Measurements from ENCODE around the gene GSG1L. TPM values are rescaled to one million over a fixed set of nuclear protein-coding genes. Genes with fewer than 3 reads are reported as not detected.

The GSG1L gene
- polyA plus RNA-seq, 1 donor (not counting 4 experiments of a cell fraction or from before 2014, with no cell fraction given), result not detected

- H3K27me3 ChIP-seq (ENCODE audit: control insufficient read depth, extremely low read depth, insufficient read depth, low read length), result peaks cover 5% of the 10 kb centered on the region
- no peaks in the 10 kb centered on the region for H3K79me2 ChIP-seq (ENCODE audit: control insufficient read depth, insufficient read depth, low read length)
- no peak overlapping the region for H2AFZ ChIP-seq (ENCODE audit: control insufficient read depth, low read length)
- H3K9ac ChIP-seq (ENCODE audit: control insufficient read depth, extremely low read depth, insufficient read depth, low read length), result no peak overlapping the region
- H3K4me1 ChIP-seq (ENCODE audit: control insufficient read depth, extremely low read depth, insufficient read depth, low read length), result no peaks in the 10 kb centered on the region
- H3K27ac ChIP-seq (ENCODE audit: control insufficient read depth, insufficient read depth, low read length), result no peak overlapping the region
- H3K9me3 ChIP-seq (ENCODE audit: control insufficient read depth, low read depth, low read length), result no peaks in the 10 kb centered on the region
- H3K4me2 ChIP-seq (ENCODE audit: control insufficient read depth, extremely low read depth, insufficient read depth, low read depth, low read length), result no peak overlapping the region
- dilution Hi-C loops (cut with MboI; ENCODE audit: extremely low pct_ligation_motif_present, low sequenced_read_pairs), result no loop called here
- TF ChIP-seq, protein P1, sequence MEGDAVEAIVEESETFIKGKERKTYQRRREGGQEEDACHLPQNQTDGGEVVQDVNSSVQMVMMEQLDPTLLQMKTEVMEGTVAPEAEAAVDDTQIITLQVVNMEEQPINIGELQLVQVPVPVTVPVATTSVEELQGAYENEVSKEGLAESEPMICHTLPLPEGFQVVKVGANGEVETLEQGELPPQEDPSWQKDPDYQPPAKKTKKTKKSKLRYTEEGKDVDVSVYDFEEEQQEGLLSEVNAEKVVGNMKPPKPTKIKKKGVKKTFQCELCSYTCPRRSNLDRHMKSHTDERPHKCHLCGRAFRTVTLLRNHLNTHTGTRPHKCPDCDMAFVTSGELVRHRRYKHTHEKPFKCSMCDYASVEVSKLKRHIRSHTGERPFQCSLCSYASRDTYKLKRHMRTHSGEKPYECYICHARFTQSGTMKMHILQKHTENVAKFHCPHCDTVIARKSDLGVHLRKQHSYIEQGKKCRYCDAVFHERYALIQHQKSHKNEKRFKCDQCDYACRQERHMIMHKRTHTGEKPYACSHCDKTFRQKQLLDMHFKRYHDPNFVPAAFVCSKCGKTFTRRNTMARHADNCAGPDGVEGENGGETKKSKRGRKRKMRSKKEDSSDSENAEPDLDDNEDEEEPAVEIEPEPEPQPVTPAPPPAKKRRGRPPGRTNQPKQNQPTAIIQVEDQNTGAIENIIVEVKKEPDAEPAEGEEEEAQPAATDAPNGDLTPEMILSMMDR (optimal IDR thresholded peaks at IDR 0.05 in 1 of 3, IDR thresholded peaks at IDR 0.05 in 1 of 3, conservative IDR thresholded peaks at IDR 0.05 in 1 of 3; ENCODE audit: extremely low read depth in 1 of 3, insufficient read depth in 2 of 3, low read length in 3 of 3), result no peak
- TF ChIP-seq EZH2 (IDR thresholded peaks at IDR 0.05; ENCODE audit: low read length), result no peak
- no peak for DNase-seq (ENCODE audit: low read depth, low spot score)
- FAIRE-seq, result no peak
- H3K36me3 ChIP-seq (ENCODE audit: control insufficient read depth in 2 of 2, extremely low read depth in 1 of 2, insufficient read depth in 2 of 2, low read length in 2 of 2), result no peaks in the 10 kb centered on the region
- no peaks in the 10 kb centered on the region for H4K20me1 ChIP-seq (ENCODE audit: control insufficient read depth, extremely low read depth, insufficient read depth, low read length)
- H3K4me3 ChIP-seq (ENCODE audit: control insufficient read depth in 2 of 3, extremely low read depth in 1 of 3, insufficient read depth in 2 of 3, low read depth in 1 of 3, low read length in 3 of 3), result no peak overlapping the region
- H3K9me1 ChIP-seq (ENCODE audit: control insufficient read depth, extremely low read depth, insufficient read depth, low read length), result no peaks in the 10 kb centered on the region
These were observed 257.1 kb downstream of the GSG1L start for GRCh38 chr16:27806388-27806787.

GRCh38 chr16:27805828-27806351 is 257.6 kb downstream of the GSG1L start:
- no peak for TF ChIP-seq EZH2 (IDR thresholded peaks at IDR 0.05; ENCODE audit: low read length)
- TF ChIP-seq, protein P1 (optimal IDR thresholded peaks at IDR 0.05 in 1 of 3, IDR thresholded peaks at IDR 0.05 in 1 of 3, conservative IDR thresholded peaks at IDR 0.05 in 1 of 3; ENCODE audit: extremely low read depth in 1 of 3, insufficient read depth in 2 of 3, low read length in 3 of 3), result no peak
- H3K36me3 ChIP-seq (ENCODE audit: control insufficient read depth in 2 of 2, extremely low read depth in 1 of 2, insufficient read depth in 2 of 2, low read length in 2 of 2), result no peaks in the 10 kb centered on the region
- no peak for FAIRE-seq
- dilution Hi-C loops (cut with MboI; ENCODE audit: extremely low pct_ligation_motif_present, low sequenced_read_pairs), result no loop called here
- H3K27me3 ChIP-seq (ENCODE audit: control insufficient read depth, extremely low read depth, insufficient read depth, low read length), result peaks cover 10% of the 10 kb centered on the region
- no peaks in the 10 kb centered on the region for H3K4me1 ChIP-seq (ENCODE audit: control insufficient read depth, extremely low read depth, insufficient read depth, low read length)
- no peaks in the 10 kb centered on the region for H3K79me2 ChIP-seq (ENCODE audit: control insufficient read depth, insufficient read depth, low read length)
- H4K20me1 ChIP-seq (ENCODE audit: control insufficient read depth, extremely low read depth, insufficient read depth, low read length), result no peaks in the 10 kb centered on the region
- H3K9me3 ChIP-seq (ENCODE audit: control insufficient read depth, low read depth, low read length), result no peaks in the 10 kb centered on the region
- no peak for DNase-seq (ENCODE audit: low read depth, low spot score)
- H3K9me1 ChIP-seq (ENCODE audit: control insufficient read depth, extremely low read depth, insufficient read depth, low read length), result no peaks in the 10 kb centered on the region
- no peak overlapping the region for H3K4me2 ChIP-seq (ENCODE audit: control insufficient read depth, extremely low read depth, insufficient read depth, low read depth, low read length)
- H3K4me3 ChIP-seq (ENCODE audit: control insufficient read depth in 2 of 3, extremely low read depth in 1 of 3, insufficient read depth in 2 of 3, low read depth in 1 of 3, low read length in 3 of 3), result no peak overlapping the region
- no peak overlapping the region for H3K27ac ChIP-seq (ENCODE audit: control insufficient read depth, insufficient read depth, low read length)
- H2AFZ ChIP-seq (ENCODE audit: control insufficient read depth, low read length), result no peak overlapping the region
- H3K9ac ChIP-seq (ENCODE audit: control insufficient read depth, extremely low read depth, insufficient read depth, low read length), result no peak overlapping the region

Data from keratinocyte (primary cell).